Suprapubic skin (tissue), 4 donors: Measurements from ENCODE around the gene RNGTT. TPM values are rescaled to one million over a fixed set of nuclear protein-coding genes. Genes with fewer than 3 reads are reported as not detected.

Experiments
- DNase-seq, 2 donors: peaks; one replicate each; pipeline ENCODE4 v3.0.0-alpha.2; 2019; ENCODE audit warnings: low spot score in 2 of 2
- H3K27ac ChIP-seq: fragments of 200-600 bp; sonication (generic); one replicate; pipeline ENCODE4 v1.5.1; 2019
- H3K27me3 ChIP-seq: fragments of 200-600 bp; sonication (generic); one replicate; pipeline ENCODE4 v1.5.1; 2019
- H3K36me3 ChIP-seq: fragments of 200-600 bp; sonication (generic); one replicate; pipeline ENCODE4 v1.5.1; 2019
- H3K4me1 ChIP-seq: fragments of 200-600 bp; sonication (generic); one replicate; pipeline ENCODE4 v1.5.1; 2019
- H3K4me3 ChIP-seq: fragments of 200-600 bp; sonication (generic); one replicate; pipeline ENCODE4 v1.5.1; 2019; ENCODE audit warnings: mild to moderate bottlenecking
- H3K9me3 ChIP-seq: fragments of 200-600 bp; sonication (generic); one replicate; pipeline ENCODE4 v1.5.1; 2019
- EP300 ChIP-seq: sonication (generic); formaldehyde crosslinking; IDR thresholded peaks from one replicate; pipeline ENCODE4 v1.6.1; 2017; ENCODE audit warnings: antibody characterized with exemption
- POLR2A ChIP-seq, 2 donors: fragments of 450-650 bp; IDR thresholded peaks; one replicate each; pipeline ENCODE4 v1.6.1; 2017; ENCODE audit warnings: antibody characterized with exemption in 2 of 2, mild to moderate bottlenecking in 2 of 2, moderate library complexity in 2 of 2
- POLR2AphosphoS5 ChIP-seq, 3 donors: sonication (generic); formaldehyde crosslinking; IDR thresholded peaks; one replicate each; pipeline ENCODE4 v1.6.1; 2017; ENCODE audit warnings: antibody characterized with exemption in 3 of 3
- WGBS: methylation state at CpG from one replicate; pipeline ENCODE4 v1.1.5; 2018; 5-methylcytosine and 5-hydroxymethylcytosine counted together
- total RNA-seq, 4 donors: library from RNA; depleted of rRNA; stranded (reverse); fragments of >200 nt; gene quantifications; one replicate each; pipeline ENCODE4 v1.1.0, GENCODE V29; 2016
- TF ChIP-seq, protein P1 (sequence below), 2 donors: fragments of 200-600 bp in 1 of 2; fragments of 450-650 bp in 1 of 2; sonication (generic) in 1 of 2; IDR thresholded peaks; one replicate each; pipeline ENCODE4 v1.5.1; 2016 to 2019; ENCODE audit warnings: antibody characterized with exemption in 2 of 2, mild to moderate bottlenecking in 1 of 2, moderate library complexity in 1 of 2

Gene RNGTT
- total RNA-seq, 4 donors from 2014 or later, result 8.6 to 13.6 (median 11.6) TPM

DNA sequence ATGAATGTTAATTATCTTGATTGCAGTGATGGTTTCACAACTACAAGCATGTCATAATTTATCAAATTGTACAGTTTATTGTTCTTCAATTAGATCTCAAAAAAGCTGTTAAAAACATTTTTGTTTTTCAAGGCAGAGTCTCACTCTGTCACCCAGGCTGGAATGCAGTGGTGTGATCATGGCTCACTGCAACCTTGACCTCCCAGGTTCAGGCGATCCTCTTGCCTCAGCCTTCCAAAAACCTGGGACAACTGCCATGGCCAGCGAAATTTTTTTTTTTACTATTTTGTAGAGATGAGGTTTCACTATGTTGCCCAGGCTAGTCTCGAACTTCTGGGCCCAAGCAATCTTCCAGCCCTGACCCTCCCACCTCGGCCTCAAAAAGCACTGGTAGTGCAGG is 286.1 kb downstream of the RNGTT start:
- no peak overlapping the region for H3K4me3 ChIP-seq
- no peak for DNase-seq
- H3K36me3 ChIP-seq, result peaks cover 3% of the 10 kb centered on the region
- no peaks in the 10 kb centered on the region for H3K9me3 ChIP-seq
- H3K4me1 ChIP-seq, result no peaks in the 10 kb centered on the region
- TF ChIP-seq POLR2A (IDR thresholded peaks at IDR 0.05), result no peak
- no peak for TF ChIP-seq EP300
- TF ChIP-seq POLR2AphosphoS5 (IDR thresholded peaks at IDR 0.05), result no peak
- TF ChIP-seq, protein P1, sequence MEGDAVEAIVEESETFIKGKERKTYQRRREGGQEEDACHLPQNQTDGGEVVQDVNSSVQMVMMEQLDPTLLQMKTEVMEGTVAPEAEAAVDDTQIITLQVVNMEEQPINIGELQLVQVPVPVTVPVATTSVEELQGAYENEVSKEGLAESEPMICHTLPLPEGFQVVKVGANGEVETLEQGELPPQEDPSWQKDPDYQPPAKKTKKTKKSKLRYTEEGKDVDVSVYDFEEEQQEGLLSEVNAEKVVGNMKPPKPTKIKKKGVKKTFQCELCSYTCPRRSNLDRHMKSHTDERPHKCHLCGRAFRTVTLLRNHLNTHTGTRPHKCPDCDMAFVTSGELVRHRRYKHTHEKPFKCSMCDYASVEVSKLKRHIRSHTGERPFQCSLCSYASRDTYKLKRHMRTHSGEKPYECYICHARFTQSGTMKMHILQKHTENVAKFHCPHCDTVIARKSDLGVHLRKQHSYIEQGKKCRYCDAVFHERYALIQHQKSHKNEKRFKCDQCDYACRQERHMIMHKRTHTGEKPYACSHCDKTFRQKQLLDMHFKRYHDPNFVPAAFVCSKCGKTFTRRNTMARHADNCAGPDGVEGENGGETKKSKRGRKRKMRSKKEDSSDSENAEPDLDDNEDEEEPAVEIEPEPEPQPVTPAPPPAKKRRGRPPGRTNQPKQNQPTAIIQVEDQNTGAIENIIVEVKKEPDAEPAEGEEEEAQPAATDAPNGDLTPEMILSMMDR (IDR thresholded peaks at IDR 0.05), result no peak
- no peaks in the 10 kb centered on the region for H3K27me3 ChIP-seq
- WGBS, result 95% methylated on average over 4 of the region's 4 CpGs
- H3K27ac ChIP-seq, result no peak overlapping the region

DNA sequence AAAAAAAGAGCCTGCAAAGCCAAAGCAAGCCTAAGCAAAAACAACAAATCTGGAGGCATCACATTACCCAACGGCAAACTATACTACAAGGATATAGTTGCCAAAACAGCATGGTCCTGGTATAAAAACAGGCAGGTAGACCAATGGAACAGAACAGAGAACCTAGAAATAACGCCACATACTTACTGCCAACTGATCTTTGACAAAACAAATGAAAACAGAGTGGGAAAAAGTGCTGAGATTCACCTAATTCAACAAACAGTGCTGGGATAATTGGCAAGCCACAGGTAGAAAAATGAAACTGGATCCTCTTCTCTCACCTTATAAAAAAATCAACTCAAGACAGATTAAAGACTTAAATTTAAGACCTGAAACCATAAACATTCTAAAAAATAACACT is 291.8 kb downstream of the RNGTT start:
- WGBS, result 92% methylated on average over 2 of the region's 2 CpGs
- TF ChIP-seq POLR2A (IDR thresholded peaks at IDR 0.05) (no peak), POLR2AphosphoS5 (IDR thresholded peaks at IDR 0.05) (no peak), EP300 (no peak)
- TF ChIP-seq, protein P1 (IDR thresholded peaks at IDR 0.05), result no peak
- Histone ChIP-seq H3K9me3 (peaks cover 30% of the 10 kb centered on the region), H3K27ac (no peak overlapping the region), H3K4me3 (no peak overlapping the region), H3K4me1 (no peaks in the 10 kb centered on the region), H3K27me3 (no peaks in the 10 kb centered on the region), H3K36me3 (peaks cover 12% of the 10 kb centered on the region)
- no peak for DNase-seq

DNA sequence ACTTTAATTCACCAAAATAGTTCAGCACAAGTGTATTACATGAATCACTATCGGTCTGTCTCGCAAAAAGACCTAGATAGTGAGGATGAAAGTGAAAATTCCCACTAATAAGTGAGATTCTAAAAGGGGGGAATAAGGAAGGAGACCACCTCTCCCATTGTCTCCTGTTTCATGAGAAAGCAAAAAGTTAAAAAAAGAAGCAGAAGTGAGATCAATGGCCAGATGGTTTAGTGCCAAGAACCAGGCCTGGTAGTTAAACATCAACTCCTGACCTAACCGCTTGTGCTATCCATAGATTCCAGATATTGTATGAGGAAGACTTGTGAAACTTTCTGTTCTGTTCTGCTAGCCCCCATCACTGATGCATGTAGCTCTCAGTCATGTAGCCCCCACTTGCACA is 293.0 kb downstream of the RNGTT start:
- TF ChIP-seq, protein P1 (IDR thresholded peaks at IDR 0.05), result no peak
- no peak for TF ChIP-seq POLR2A (IDR thresholded peaks at IDR 0.05)
- no peak for TF ChIP-seq POLR2AphosphoS5 (IDR thresholded peaks at IDR 0.05)
- no peak for TF ChIP-seq EP300
- DNase-seq, result no peak
- Histone ChIP-seq H3K36me3 (peaks cover 12% of the 10 kb centered on the region), H3K9me3 (peaks cover 30% of the 10 kb centered on the region), H3K4me3 (no peak overlapping the region), H3K27ac (no peak overlapping the region), H3K4me1 (no peaks in the 10 kb centered on the region), H3K27me3 (no peaks in the 10 kb centered on the region)
- WGBS, result 100% methylated on average over 3 of the region's 3 CpGs

DNA sequence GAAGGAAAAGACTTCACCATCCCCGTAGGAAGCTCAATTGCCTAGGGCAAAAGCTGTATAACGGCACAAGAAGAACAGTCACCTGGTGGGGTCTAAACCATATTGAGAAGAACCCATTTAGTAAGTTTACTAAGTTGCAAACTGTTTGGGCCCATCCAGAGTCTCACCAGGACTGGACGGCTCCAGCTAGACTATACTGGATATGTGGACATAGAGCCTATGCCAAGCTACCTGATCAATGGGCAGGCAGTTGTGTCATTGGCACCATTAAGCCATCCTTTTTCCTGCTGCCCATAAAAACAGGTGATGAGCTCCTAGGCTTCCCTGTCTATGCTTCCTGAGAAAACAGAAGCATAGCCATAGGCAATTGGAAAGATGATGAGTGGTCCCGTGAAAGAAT is 293.9 kb downstream of the RNGTT start:
- Histone ChIP-seq H3K27ac (no peak overlapping the region), H3K4me1 (no peaks in the 10 kb centered on the region), H3K9me3 (peaks cover 30% of the 10 kb centered on the region), H3K36me3 (peaks cover 12% of the 10 kb centered on the region), H3K27me3 (no peaks in the 10 kb centered on the region), H3K4me3 (no peak overlapping the region)
- DNase-seq, result no peak
- TF ChIP-seq, protein P1 (IDR thresholded peaks at IDR 0.05), result no peak
- TF ChIP-seq POLR2A (IDR thresholded peaks at IDR 0.05), result no peak
- TF ChIP-seq EP300, result no peak
- TF ChIP-seq POLR2AphosphoS5 (IDR thresholded peaks at IDR 0.05), result no peak
- WGBS, result 100% methylated on average over 4 of the region's 4 CpGs

DNA sequence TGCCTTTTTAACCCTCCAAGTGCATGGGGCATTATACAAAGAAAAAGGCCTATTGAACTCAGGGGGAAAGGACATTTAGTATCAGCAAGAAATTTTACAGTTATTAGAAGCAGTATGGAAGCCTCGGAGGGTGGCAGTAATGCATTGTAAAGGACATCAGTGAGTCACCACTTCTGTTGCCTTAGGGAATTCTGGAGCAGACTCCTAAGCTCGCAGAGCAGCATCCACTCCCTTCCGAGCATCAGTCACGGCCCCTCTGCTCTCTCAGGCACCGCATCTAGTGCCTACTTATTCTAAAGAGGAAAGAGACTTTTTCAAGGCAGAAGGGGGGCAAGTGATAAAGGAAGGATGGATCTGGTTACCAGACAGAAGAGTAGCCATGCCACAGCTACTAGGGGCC is 296.5 kb downstream of the RNGTT start:
- Histone ChIP-seq H3K4me1 (no peaks in the 10 kb centered on the region), H3K4me3 (no peak overlapping the region), H3K9me3 (peaks cover 35% of the 10 kb centered on the region), H3K36me3 (peaks cover 12% of the 10 kb centered on the region), H3K27me3 (no peaks in the 10 kb centered on the region), H3K27ac (no peak overlapping the region)
- 94% methylated on average over 5 of the region's 5 CpGs for WGBS
- no peak for TF ChIP-seq POLR2A (IDR thresholded peaks at IDR 0.05)
- no peak for TF ChIP-seq POLR2AphosphoS5 (IDR thresholded peaks at IDR 0.05)
- TF ChIP-seq, protein P1 (IDR thresholded peaks at IDR 0.05), result no peak
- no peak for TF ChIP-seq EP300
- no peak for DNase-seq
